Measurements from ENCODE around the gene ITPR2. TPM values are rescaled to one million over a fixed set of nuclear protein-coding genes. Genes with fewer than 3 reads are reported as not detected.

Gene ITPR2
- total and polyA plus RNA-seq, 2 of the 13 experiments (the other 11 are each of a cell fraction or from before 2014, with no cell fraction given): 31.9 to 81.9 TPM

GRCh38 chr12:26831951-26832821, 808 bp downstream of the ITPR2 start (continued):
- TF ChIP-seq MED13 (CRISPR knock-in tag; IDR thresholded peaks at IDR 0.05) (peak; percentile 75), ZNF414 (CRISPR knock-in tag; IDR thresholded peaks at IDR 0.05) (no peak), SRY (CRISPR knock-in tag; IDR thresholded peaks at IDR 0.05) (peak; percentile 56; the same call in 1 of the 2 replicates), GATAD2A (CRISPR knock-in tag; IDR thresholded peaks at IDR 0.05) (peak; percentile 52), ZXDC (CRISPR knock-in tag; IDR thresholded peaks at IDR 0.05) (no peak), E2F1 (CRISPR knock-in tag; IDR thresholded peaks at IDR 0.05) (no peak), RARA (CRISPR knock-in tag; IDR thresholded peaks at IDR 0.05) (peak; percentile 29; the same call in 1 of the 2 replicates), ISL2 (CRISPR knock-in tag; IDR thresholded peaks at IDR 0.05) (no peak), CSRNP1 (CRISPR knock-in tag; IDR thresholded peaks at IDR 0.05) (0 out of 2 replicates have a peak, but pooled peaks have one; percentile 35), ZNF687 (CRISPR knock-in tag; IDR thresholded peaks at IDR 0.05) (peak; percentile 65), JUN (CRISPR knock-in tag; IDR thresholded peaks at IDR 0.05) (no peak), ZNF644 (CRISPR knock-in tag; IDR thresholded peaks at IDR 0.05; ENCODE audit: low read depth) (0 out of 2 replicates have a peak, but pooled peaks have one; percentile 35)
